Progenitor cell of endocrine pancreas (in vitro differentiated cells): ENCODE measurements around the gene COA5. TPM values are rescaled to one million over a fixed set of nuclear protein-coding genes. Genes with fewer than 3 reads are reported as not detected.

Experiments
- DNase-seq: peaks from one replicate; pipeline ENCODE4 v3.0.0; 2021; ENCODE audit warnings: low spot score; ENCODE audit not compliant: unreplicated experiment
- H3K27ac Mint-ChIP-seq: 2 replicates; pipeline ENCODE4 v1.8.0; 2021; ENCODE audit warnings: mild to moderate bottlenecking, moderate library complexity, mixed read lengths
- H3K27me3 Mint-ChIP-seq: 2 replicates; pipeline ENCODE4 v1.8.0; 2021; ENCODE audit warnings: mixed read lengths
- H3K36me3 Mint-ChIP-seq: 2 replicates; pipeline ENCODE4 v1.8.0; 2022; ENCODE audit warnings: mixed read lengths; ENCODE audit not compliant: insufficient read depth
- H3K4me1 Mint-ChIP-seq: 2 replicates; pipeline ENCODE4 v1.8.0; 2021; ENCODE audit warnings: low read depth, mixed read lengths
- H3K4me3 Mint-ChIP-seq: 2 replicates; pipeline ENCODE4 v1.8.0; 2021; ENCODE audit warnings: low read depth, mild to moderate bottlenecking, moderate library complexity, mixed read lengths
- H3K9me3 Mint-ChIP-seq: 2 replicates; pipeline ENCODE4 v1.8.0; 2021; ENCODE audit warnings: low read depth, mixed read lengths
- total RNA-seq: library from RNA; stranded (reverse); gene quantifications from 2 replicates; pipeline ENCODE4 v1.2.1, GENCODE V29; 2021
- TF ChIP-seq, protein P1 (sequence below): fragments of 200-600 bp; sonication (generic); IDR thresholded peaks from one replicate; pipeline ENCODE4 v1.5.0; 2021; ENCODE audit warnings: antibody characterized with exemption, mild to moderate bottlenecking; ENCODE audit not compliant: unreplicated experiment

COA5 gene
- total RNA-seq, 1 donor from 2014 or later, result 45.2 TPM

DNA sequence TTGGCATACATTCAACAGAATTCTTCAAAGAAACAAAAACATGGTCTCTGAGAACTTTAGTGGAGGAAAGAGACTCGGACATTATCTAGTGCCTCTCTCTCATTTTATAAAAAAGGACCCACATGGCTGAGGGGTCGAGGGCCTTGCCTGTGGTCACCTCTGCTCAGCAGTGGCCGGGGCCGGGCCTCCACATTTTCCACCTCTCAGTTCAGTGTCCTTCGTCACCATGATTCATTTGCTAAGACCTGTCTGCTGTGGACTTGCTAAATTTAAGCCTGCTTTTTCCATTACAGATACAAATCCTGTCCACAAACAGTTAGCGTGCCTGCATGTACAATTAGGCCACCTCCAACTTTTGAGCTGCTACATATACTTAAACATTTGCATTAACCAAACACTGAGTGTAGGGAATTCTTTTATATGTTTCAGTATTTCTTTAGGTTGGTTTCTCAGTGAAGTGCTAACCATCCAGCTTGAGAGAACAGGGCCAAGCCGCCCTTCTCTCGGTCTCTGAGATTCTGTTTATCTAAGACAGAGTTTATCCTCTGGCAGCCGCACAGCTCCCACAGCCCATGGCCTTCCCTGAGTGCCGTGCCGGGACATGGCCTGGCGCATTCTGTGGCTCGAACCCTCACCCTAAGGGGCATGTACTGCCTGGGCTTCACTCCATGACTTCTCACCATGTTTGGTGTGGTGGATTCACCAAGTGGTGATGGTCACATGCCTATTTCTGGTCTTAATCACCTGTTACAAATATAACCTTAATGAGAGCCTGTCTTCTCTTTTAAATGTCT is 46.2 kb downstream of the COA5 start:
- Mint-ChIP-seq H3K9me3 (no peaks in the 10 kb centered on the region), H3K4me1 (no peaks in the 10 kb centered on the region), H3K4me3 (no peak overlapping the region), H3K27me3 (no peaks in the 10 kb centered on the region), H3K36me3 (peaks cover 9% of the 10 kb centered on the region), H3K27ac (no peak overlapping the region)
- TF ChIP-seq, protein P1, sequence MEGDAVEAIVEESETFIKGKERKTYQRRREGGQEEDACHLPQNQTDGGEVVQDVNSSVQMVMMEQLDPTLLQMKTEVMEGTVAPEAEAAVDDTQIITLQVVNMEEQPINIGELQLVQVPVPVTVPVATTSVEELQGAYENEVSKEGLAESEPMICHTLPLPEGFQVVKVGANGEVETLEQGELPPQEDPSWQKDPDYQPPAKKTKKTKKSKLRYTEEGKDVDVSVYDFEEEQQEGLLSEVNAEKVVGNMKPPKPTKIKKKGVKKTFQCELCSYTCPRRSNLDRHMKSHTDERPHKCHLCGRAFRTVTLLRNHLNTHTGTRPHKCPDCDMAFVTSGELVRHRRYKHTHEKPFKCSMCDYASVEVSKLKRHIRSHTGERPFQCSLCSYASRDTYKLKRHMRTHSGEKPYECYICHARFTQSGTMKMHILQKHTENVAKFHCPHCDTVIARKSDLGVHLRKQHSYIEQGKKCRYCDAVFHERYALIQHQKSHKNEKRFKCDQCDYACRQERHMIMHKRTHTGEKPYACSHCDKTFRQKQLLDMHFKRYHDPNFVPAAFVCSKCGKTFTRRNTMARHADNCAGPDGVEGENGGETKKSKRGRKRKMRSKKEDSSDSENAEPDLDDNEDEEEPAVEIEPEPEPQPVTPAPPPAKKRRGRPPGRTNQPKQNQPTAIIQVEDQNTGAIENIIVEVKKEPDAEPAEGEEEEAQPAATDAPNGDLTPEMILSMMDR, result no peak
- no peak for DNase-seq

DNA sequence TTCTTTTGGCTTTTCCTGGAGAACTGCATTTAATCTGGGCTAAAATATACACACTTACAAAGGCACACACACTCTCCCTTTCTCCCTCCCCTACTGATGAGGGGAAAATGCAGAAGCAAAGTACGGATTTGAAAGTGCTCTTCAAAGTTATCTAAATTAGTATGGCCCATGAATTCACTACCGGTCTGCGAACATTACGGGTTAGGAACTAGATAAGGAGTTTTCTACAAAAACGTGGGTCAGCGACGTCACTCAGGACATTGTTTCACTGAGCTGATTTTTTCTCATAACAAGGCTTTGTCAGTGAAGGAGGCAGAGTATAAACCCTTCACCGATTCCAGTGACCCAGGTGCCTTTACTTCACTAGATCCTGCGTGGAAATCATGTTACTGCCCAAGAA is 47.3 kb downstream of the COA5 start:
- no peaks in the 10 kb centered on the region for H3K9me3 Mint-ChIP-seq
- peaks cover 5% of the 10 kb centered on the region for H3K36me3 Mint-ChIP-seq
- no peak overlapping the region for H3K4me3 Mint-ChIP-seq
- no peaks in the 10 kb centered on the region for H3K4me1 Mint-ChIP-seq
- H3K27ac Mint-ChIP-seq, result no peak overlapping the region
- TF ChIP-seq, protein P1, result no peak
- H3K27me3 Mint-ChIP-seq, result no peaks in the 10 kb centered on the region
- no peak for DNase-seq

DNA sequence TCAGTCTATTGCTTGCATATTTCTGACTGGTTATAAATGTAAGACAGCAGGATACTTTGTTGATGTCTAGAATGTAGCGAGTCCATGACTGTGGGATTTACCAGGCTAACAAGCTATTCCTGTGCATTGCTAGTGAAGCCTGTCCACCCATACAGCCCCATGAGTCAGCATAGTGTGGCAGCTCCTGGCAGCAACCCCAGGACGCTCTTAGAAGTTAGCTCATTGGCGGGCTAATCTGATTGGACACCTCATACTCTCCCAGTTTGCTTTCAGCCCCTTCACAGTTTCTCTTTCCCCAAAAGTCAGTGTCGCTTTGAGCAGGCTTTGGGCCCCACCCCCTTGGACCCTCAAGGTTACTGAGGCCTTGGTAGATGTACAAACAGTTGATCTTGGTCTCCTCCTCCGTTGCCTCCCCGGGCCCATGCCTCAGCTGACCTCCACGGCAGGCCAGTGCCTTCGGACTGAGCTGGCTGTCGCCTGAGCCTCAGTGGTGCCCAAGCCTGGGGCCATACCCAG is 48.0 kb downstream of the COA5 start:
- DNase-seq, result no peak
- Mint-ChIP-seq H3K36me3 (peaks cover 3% of the 10 kb centered on the region), H3K4me3 (no peak overlapping the region), H3K4me1 (no peaks in the 10 kb centered on the region), H3K27ac (no peak overlapping the region), H3K27me3 (no peaks in the 10 kb centered on the region), H3K9me3 (no peaks in the 10 kb centered on the region)
- TF ChIP-seq, protein P1, result no peak

- H3K4me3 Mint-ChIP-seq, result no peak overlapping the region
- H3K27ac Mint-ChIP-seq, result no peak overlapping the region
- no peak for DNase-seq
- H3K4me1 Mint-ChIP-seq, result no peaks in the 10 kb centered on the region
- H3K36me3 Mint-ChIP-seq, result peaks cover 5% of the 10 kb centered on the region
- no peaks in the 10 kb centered on the region for H3K27me3 Mint-ChIP-seq
- no peaks in the 10 kb centered on the region for H3K9me3 Mint-ChIP-seq
- TF ChIP-seq, protein P1, result no peak
Observed at GRCh38 chr2:98559581-98559980, 48.7 kb downstream of the COA5 start.

GRCh38 chr2:98558852-98559530 is 49.3 kb downstream of the COA5 start:
- Mint-ChIP-seq H3K4me3 (no peak overlapping the region), H3K4me1 (no peaks in the 10 kb centered on the region), H3K36me3 (peaks cover 5% of the 10 kb centered on the region), H3K27ac (no peak overlapping the region), H3K9me3 (no peaks in the 10 kb centered on the region), H3K27me3 (no peaks in the 10 kb centered on the region)
- TF ChIP-seq, protein P1, result no peak
- no peak for DNase-seq
